Stomach (tissue), 9 donors: Measurements from ENCODE around the gene CAMSAP2. TPM values are rescaled to one million over a fixed set of nuclear protein-coding genes. Genes with fewer than 3 reads are reported as not detected.

ENCODE experiments used
- DNase-seq, 2 donors: peaks; one replicate each; pipeline versions ENCODE4 v3.0.0 to v3.0.0-alpha.2; 2013 to 2019
- H3K27ac ChIP-seq, 5 donors: fragments of 200-600 bp in 4 of 5; sonication (generic) in 4 of 5; one replicate each; pipeline ENCODE4 v1.5.1; 2013 to 2019; ENCODE audit warnings: mild to moderate bottlenecking in 1 of 5, moderate library complexity in 1 of 5
- H3K27me3 ChIP-seq, 3 donors: fragments of 200-600 bp; sonication (generic); one replicate each; pipeline ENCODE4 v1.5.1; 2017 to 2019; ENCODE audit warnings: mixed run types in 1 of 3
- H3K36me3 ChIP-seq, 4 donors: fragments of 200-600 bp; sonication (generic); 1 replicate in 3 of 4; 2 replicates in 1 of 4; pipeline ENCODE4 v1.5.1; 2016 to 2019
- H3K4me1 ChIP-seq, 4 donors: fragments of 200-600 bp; sonication (generic); one replicate each; pipeline ENCODE4 v1.5.1; 2016 to 2019
- H3K4me3 ChIP-seq, 4 donors: fragments of 200-600 bp; sonication (generic) in 3 of 4; one replicate each; pipeline ENCODE4 v1.5.1; 2016 to 2019; ENCODE audit warnings: mild to moderate bottlenecking in 1 of 4
- H3K9me3 ChIP-seq, 4 donors: fragments of 200-600 bp; sonication (generic); one replicate each; pipeline ENCODE4 v1.5.1; 2016 to 2019
- CTCF ChIP-seq, 7 experiments: fragments of 450-650 bp in 4 of 7; fragments of 200-600 bp in 3 of 7; sonication (generic) in 3 of 7; IDR thresholded peaks; one replicate each; pipeline ENCODE4 v1.5.1; 2016 to 2019; ENCODE audit warnings: antibody characterized with exemption in 7 of 7, control low read depth in 2 of 7, mild to moderate bottlenecking in 1 of 7
- EP300 ChIP-seq: sonication (generic); formaldehyde crosslinking; IDR thresholded peaks from one replicate; pipeline ENCODE4 v1.6.1; 2017; ENCODE audit warnings: antibody characterized with exemption
- POLR2A ChIP-seq, 4 donors: fragments of 450-650 bp; IDR thresholded peaks; one replicate each; pipeline ENCODE4 v1.6.1; 2016; ENCODE audit warnings: antibody characterized with exemption in 4 of 4, control low read depth in 2 of 4, mild to moderate bottlenecking in 1 of 4, moderate library complexity in 1 of 4
- POLR2AphosphoS5 ChIP-seq, 3 donors: sonication (generic); formaldehyde crosslinking; IDR thresholded peaks; one replicate each; pipeline ENCODE4 v1.6.1; 2016; ENCODE audit warnings: antibody characterized with exemption in 3 of 3
- WGBS, 5 donors: extraction: QIAGEN DNeasy Blood & Tissue Kit in 3 of 5; methylation state at CpG; one replicate each; pipeline versions ENCODE4 v1.1.5 to v1.1.7; 2013 to 2018; 5-methylcytosine and 5-hydroxymethylcytosine counted together
- intact Hi-C: fragments of 100-400 bp; cut with DNase I; formaldehyde crosslinking; loops from one replicate; pipeline ENCODE4 v1.15.1; 2023; ENCODE audit warnings: low total_unique reads
- polyA plus RNA-seq, 3 donors: library from polyadenylated mRNA; stranded (reverse); fragments of 200-250 nt; gene quantifications; one replicate each; pipeline ENCODE4 v1.2.3, GENCODE V29; 2013
- total RNA-seq, 5 donors: library from RNA; depleted of rRNA; stranded (reverse); fragments of >200 nt; gene quantifications; one replicate each; pipeline versions ENCODE4 v1.1.0 to v1.2.3, GENCODE V29; 2014 to 2016
- donor health status: healthy with polysubstance abuse.
- donor health status: Bipolar disorder and iron deficiency.
- donor health status: healthy.

The CAMSAP2 gene
- total and polyA plus RNA-seq, 8 donors = 4.5 to 35.4 (median 7.5) TPM

- H3K27ac ChIP-seq = peak overlapping the region; percentile 60 to 91 (median 73)
- H3K4me3 ChIP-seq = peak overlapping the region; percentile 47 to 56 (median 54)
- TF ChIP-seq EP300 (no peak), CTCF (IDR thresholded peaks at IDR 0.05) (no peak), POLR2AphosphoS5 (IDR thresholded peaks at IDR 0.05) (no peak), POLR2A (IDR thresholded peaks at IDR 0.05) (no peak)
- H3K36me3 ChIP-seq = no peaks in the 10 kb centered on the region
- intact Hi-C loops = no loop called here
- no peaks in the 10 kb centered on the region for H3K9me3 ChIP-seq
- DNase-seq = peak in 1 of 2 donors; percentile 66
- WGBS, 5 donors = 10 to 39% (median 20%) methylated on average over 8 of the region's 8 CpGs
- peaks cover 15 to 39% (median 21%) of the 10 kb centered on the region in 4 donors for H3K4me1 ChIP-seq
- H3K27me3 ChIP-seq = peaks cover 0 to 42% (median 13%) of the 10 kb centered on the region in 3 donors
Observed at GRCh38 chr1:200891774-200892157, 153.1 kb downstream of the CAMSAP2 start.

- DNase-seq = no peak
- Histone ChIP-seq H3K36me3 (no peaks in the 10 kb centered on the region), H3K9me3 (no peaks in the 10 kb centered on the region), H3K4me1 (peaks cover 15 to 46% (median 24%) of the 10 kb centered on the region in 4 donors), H3K4me3 (no peak overlapping the region), H3K27me3 (peaks cover 0 to 40% (median 13%) of the 10 kb centered on the region in 3 donors), H3K27ac (peak overlapping the region; percentile 48 to 91 (median 82))
- TF ChIP-seq EP300 = no peak
- intact Hi-C loops = no loop called here
- 64 to 70% (median 66%) methylated on average over 3 to 4 of the region's 4 CpGs for WGBS, 5 donors
Observed at GRCh38 chr1:200892546-200892945, 153.9 kb downstream of the CAMSAP2 start.

- H3K4me3 ChIP-seq = no peak overlapping the region
- peak overlapping the region; percentile 82 to 91 (median 84) for H3K27ac ChIP-seq
- TF ChIP-seq CTCF (IDR thresholded peaks at IDR 0.05) (no peak), EP300 (no peak), POLR2AphosphoS5 (IDR thresholded peaks at IDR 0.05) (no peak), POLR2A (IDR thresholded peaks at IDR 0.05) (no peak)
- no peaks in the 10 kb centered on the region for H3K9me3 ChIP-seq
- H3K36me3 ChIP-seq = peaks cover 0 to 1% (median 0%) of the 10 kb centered on the region in 4 donors
- DNase-seq = no peak
- intact Hi-C loops = no loop called here
- H3K4me1 ChIP-seq = peaks cover 15 to 51% (median 24%) of the 10 kb centered on the region in 4 donors
- H3K27me3 ChIP-seq = peaks cover 0 to 39% (median 13%) of the 10 kb centered on the region in 3 donors
Observed at GRCh38 chr1:200892958-200893357, 154.3 kb downstream of the CAMSAP2 start.

- TF ChIP-seq POLR2A (IDR thresholded peaks at IDR 0.05) = no peak
- peak in 1 of 3 donors; percentile 22 for TF ChIP-seq POLR2AphosphoS5 (IDR thresholded peaks at IDR 0.05)
- no peak for TF ChIP-seq CTCF (IDR thresholded peaks at IDR 0.05)
- no peak for TF ChIP-seq EP300
- peak in 1 of 2 donors; percentile 91 for DNase-seq
- H3K27ac ChIP-seq = peak overlapping the region; percentile 82 to 91 (median 84)
- H3K4me3 ChIP-seq = no peak overlapping the region
- no peaks in the 10 kb centered on the region for H3K9me3 ChIP-seq
- H3K27me3 ChIP-seq = peaks cover 0 to 34% (median 13%) of the 10 kb centered on the region in 3 donors
- H3K4me1 ChIP-seq = peaks cover 15 to 54% (median 24%) of the 10 kb centered on the region in 4 donors
- intact Hi-C loops = no loop called here
- 25 to 72% (median 50%) methylated on average over 6 of the region's 6 CpGs for WGBS, 5 donors
- H3K36me3 ChIP-seq = peaks cover 0 to 6% (median 0%) of the 10 kb centered on the region in 4 donors
Observed at GRCh38 chr1:200893411-200893901, 154.8 kb downstream of the CAMSAP2 start.
